ENCODE data around the gene GNG12.

GNG12 gene

DNA sequence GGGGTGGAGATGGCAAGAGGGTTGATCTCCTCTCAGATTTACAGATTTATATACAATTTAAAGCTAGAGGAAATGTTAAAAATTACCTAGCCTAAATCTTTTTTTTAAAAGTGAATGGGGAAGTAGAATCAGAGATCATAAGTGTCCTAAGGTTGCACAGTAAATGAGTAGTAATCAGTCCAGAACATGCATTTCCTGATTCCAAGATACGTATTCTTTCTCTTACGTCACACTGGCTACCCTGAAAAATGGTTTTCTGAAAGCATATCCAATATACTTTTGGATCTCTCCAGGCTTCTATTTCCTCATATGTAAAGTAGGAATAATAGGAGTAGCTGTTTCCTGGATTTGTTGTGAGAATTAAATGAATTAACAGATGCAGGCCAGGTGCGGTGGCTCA is 136.6 kb downstream of the GNG12 start:
- no peak for DNase-seq

DNA sequence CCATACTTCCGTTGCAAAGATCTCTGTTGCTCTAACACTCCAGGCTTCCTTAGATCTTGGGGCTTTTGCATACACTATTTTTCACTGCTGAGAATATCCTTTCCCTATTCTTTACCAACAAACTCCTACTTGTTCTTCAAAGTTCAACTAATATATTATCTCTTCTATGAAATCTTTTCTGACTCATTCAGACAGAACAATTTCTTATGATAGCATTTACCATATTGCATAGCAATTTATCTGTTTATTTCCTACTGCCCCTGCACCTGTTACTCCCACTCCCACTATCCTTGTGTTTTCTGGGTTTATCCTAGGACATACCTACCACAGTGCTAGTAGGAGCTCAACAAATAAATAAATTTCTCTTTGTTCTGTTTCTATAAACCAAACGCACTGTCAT is 137.3 kb downstream of the GNG12 start:
- no peak for DNase-seq

DNA sequence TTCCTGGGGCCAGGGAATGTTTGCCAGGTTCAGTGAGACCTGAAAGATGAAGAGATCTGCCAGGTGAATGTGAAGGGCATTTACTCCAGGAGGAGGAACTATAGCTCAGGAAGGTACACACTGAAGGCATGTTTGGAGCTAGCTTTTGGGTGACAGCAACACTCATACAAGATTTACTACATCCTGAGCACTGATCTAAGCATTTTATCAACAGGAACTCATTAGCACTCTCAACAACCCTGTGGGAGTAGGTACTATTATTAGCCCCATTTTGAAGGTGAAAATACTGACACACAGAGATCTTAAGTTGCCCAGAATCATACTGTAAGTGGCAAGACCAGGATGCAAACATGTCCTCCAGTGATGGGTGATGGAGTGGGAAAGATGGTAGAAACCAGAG is 141.6 kb downstream of the GNG12 start:
- no peak for DNase-seq

- no peak for DNase-seq
Observed at GRCh38 chr1:67690411-67690810, 142.9 kb downstream of the GNG12 start.

DNA sequence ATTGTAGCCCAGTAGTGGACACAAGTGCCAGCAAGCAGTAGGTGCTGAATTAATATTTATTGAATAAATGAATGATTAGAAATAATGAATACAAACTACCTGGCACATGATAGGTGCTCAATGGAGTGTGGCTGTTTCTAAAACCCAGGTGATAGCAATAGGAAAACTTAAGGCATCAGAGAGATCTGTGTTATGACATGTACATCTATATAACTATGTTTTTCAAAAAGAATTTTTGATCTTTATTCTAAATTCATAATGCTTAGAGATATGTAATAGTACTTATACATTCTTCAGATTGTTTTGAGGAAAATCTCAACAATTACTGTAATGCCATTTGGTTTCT is 143.3 kb downstream of the GNG12 start:
- DNase-seq, result no peak

DNA sequence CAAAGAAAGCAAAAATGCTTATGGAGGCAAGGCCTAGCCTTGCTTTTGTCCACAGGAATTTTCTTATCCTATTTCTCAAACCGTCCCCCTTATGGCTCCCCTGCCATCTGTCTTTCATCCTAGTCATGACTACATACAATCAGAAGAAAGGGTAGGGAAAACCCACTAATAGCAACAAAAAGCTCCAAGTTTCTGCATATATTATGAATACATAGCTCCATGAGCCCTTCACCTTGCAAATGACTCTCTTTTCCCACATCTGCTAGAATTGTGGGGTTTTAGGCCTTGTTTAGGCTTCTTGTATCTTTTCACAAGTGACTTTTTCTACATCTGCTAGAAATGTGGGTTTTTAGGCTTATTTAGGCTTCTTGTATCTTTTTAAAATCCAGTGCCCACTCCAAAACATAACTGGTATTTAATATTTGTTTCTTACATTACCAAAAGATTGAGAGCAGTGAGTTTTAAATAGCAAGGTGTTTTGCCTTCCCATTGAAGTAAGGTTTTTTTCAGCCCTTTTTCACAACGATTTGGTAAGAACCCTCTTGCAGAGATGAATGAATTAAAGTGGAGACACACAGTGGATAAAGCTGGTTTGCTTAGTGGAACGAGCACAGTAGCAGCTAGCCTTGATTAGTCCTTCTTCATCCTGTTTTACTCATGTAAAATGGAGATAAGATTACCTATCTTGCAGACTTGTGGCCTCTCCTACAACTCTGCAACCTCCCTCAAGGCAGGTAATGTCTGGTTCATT is 143.8 kb downstream of the GNG12 start:
- no peak for DNase-seq

DNA sequence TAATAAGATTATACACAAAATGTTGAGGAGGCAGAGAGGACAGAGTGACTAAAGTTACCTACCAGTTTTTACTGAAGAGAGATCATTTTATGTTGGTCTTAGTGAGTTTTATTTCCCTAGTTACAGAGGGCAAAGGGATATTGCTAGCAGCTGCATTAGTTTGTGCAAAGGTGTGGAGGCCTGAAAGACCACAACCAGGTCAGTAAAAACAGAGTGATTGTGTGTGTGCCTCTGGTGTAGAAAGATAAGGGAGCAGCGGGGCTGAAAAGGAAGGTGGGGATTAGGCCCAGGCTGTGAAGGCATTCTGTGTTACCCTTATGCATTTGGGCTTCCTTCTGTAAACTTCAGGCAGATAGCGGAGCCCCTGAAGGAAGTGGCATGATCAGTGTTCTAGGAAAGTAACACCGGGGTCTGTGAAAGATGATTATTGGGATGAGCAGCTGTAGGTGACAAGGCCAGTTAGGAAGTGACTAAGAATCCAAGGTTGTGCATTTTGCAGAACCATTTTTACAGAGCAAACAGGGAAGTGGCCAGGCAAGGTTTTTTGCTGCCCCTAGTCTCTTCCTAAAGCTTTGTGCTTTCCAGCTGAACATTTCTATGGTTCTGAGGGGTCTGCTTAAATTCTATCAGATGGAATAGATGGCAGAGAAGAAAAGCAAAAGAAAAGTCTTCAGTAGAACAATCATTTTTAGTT is 144.6 kb downstream of the GNG12 start:
- no peak for DNase-seq

GRCh38 chr1:67687649-67688048 is 145.6 kb downstream of the GNG12 start:
- DNase-seq, result no peak

DNA sequence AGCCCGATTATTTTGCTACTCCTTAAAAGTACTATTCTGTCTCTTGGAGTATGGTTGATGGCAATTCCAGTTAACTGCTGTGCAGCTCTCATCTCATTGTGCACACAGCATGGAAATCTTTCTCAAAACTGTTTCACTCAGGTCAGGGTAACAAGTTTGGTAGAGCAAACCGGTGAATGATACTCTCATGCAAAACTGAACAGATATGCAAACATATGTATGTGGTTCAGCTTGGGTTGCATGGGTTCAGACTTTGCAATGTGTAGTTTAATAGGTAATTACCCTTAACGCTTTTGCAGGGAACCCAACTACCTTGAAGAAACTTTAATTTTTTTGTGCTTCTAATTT is 146.1 kb downstream of the GNG12 start:
- DNase-seq, result no peak

- peak; percentile 16 to 33 (median 26) for DNase-seq
Observed at GRCh38 chr1:67686267-67687197, 146.7 kb downstream of the GNG12 start.

DNA sequence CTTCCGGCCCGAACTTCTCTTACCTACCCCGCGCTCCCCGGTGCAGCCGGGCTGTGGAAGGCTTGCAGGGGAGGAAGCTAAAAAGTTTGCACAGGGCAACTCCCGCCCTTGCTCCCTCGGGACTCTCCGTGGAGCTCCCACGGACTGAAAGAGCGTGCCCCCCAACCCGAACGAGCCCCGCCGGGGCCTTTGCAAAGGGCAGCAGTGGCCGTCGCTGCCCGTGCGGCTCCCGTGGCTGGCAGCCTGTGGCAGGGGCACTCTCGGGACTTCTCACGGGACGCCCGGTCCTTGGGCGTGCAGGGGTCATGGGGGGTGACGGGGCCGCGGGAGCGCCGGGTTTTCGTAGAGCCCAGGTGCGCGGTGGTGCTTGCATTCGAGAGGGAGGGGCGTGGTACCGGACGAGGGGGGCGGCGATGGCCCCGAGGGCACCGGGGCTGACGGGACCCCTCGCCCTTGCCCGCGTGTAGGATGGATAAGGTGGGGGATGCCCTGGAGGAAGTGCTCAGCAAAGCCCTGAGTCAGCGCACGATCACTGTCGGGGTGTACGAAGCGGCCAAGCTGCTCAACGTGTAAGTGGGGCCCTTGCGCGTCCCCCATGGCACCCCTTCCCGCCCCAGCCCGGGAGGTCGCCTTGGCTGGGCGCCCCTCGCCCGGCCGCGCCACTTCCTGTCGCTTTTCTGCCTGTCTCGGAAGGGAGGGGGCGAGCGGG is 147.6 kb downstream of the GNG12 start:
- peak; percentile 15 to 46 (median 26) for DNase-seq

- DNase-seq, result peak; percentile 83 to 86 (median 86)
Observed at GRCh38 chr1:67685067-67685557, 148.2 kb downstream of the GNG12 start, which contains the start of gene GADD45A. Gene GADD45A, plus strand, starts transcription at chr1:67685201. Its CDS starts 294 bp downstream, at chr1:67685495.

GRCh38 chr1:67684526-67685066 is 148.7 kb downstream of the GNG12 start:
- DNase-seq, result no peak

- no peak for DNase-seq
Observed at GRCh38 chr1:67683766-67684525, 149.3 kb downstream of the GNG12 start.

DNA sequence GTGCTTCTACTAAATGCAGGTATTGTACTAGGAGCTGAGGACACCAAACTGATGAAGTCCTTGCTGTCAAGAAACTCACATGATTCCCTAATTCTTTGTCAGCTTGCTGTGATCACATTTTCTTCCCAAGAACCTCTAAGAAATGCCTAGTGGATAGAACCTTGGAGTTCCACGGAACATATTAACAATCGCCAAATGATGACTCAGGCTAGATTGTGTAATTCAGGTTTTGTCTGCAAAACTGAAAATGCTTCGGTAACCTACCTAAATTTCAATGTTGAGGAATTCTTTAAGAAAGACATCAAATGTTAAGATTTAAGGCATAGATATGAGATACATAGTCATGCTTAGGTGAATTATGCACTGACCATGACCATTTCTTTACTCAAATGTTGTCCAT is 150.0 kb downstream of the GNG12 start:
- DNase-seq, result no peak

- DNase-seq, result no peak
Observed at GRCh38 chr1:67682659-67683197, 150.5 kb downstream of the GNG12 start.

DNA sequence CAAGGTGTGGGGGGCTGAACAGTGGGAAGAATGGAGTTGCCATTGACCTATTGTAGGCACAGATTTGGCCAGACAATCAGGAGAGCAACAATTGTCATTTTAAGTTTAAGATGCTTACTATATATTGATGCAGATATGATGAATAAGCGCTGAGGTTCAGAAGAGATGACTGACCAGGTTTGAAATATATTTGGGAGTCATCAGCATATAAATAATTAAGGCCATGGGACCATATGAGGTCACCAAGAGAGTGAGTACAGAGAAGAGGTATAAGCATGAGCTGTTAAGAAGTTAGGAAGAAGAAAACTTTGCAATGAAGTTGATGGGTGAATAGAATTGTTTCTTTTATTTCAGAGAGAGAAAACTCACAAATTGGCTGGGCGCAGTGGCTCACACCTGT is 152.8 kb downstream of the GNG12 start:
- no peak for DNase-seq

- no peak for DNase-seq
Observed at GRCh38 chr1:67679691-67680090, 153.6 kb downstream of the GNG12 start.

- DNase-seq, result no peak
Observed at GRCh38 chr1:67677930-67678329, 155.3 kb downstream of the GNG12 start.

- DNase-seq, result no peak
Observed at GRCh38 chr1:67677408-67677807, 155.9 kb downstream of the GNG12 start.

DNA sequence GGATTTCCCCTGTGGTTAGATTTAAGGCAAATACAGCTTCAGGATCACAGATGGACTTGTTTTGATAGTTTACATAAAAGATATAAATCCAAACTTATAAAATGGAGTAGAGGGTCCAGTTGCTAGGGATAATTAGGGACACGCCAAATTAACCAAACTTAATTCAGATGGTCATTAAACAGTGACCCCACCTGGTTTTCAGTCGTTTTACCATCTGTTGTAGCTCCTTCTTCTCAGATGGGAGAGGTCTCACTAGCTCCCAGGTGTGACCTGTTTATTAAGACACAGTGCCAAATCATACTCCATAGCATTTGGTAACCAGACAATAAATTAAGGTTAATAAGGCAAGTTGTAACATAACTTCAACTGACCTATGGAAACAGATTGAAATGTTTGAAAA is 156.3 kb downstream of the GNG12 start:
- DNase-seq, result no peak

All from activated naive CD4-positive, alpha-beta T cell (primary cell).